Endometrial microvascular endothelial cells (primary cell): Measurements from ENCODE around the gene MAPK10. TPM values are rescaled to one million over a fixed set of nuclear protein-coding genes. Genes with fewer than 3 reads are reported as not detected.
"Not testable (repeated sequence)": the region's sequence is repeated elsewhere in the genome, so short reads cannot be mapped to it uniquely, and the experiment has no call there.

ENCODE experiments used
- in situ Hi-C: cut with HindIII; loops from 2 replicates; pipeline ENCODE4 v1.10.0; 2017; ENCODE audit warnings: low sequenced_read_pairs, low pct_unique_long_range_greater_than_20kb; ENCODE audit errors: inconsistent ontology term
- total RNA-seq: library from RNA; depleted of rRNA; stranded (reverse); fragments of >200 nt; gene quantifications from one replicate; pipeline ENCODE4 v1.2.3, GENCODE V29; 2015; ENCODE audit errors: inconsistent ontology term

Gene MAPK10
- total RNA-seq, 1 donor from 2014 or later: not detected

- in situ Hi-C loops: no loop called here
Measured at GRCh38 chr4:86354390-86354789, 5.5 kb downstream of the MAPK10 start.

DNA sequence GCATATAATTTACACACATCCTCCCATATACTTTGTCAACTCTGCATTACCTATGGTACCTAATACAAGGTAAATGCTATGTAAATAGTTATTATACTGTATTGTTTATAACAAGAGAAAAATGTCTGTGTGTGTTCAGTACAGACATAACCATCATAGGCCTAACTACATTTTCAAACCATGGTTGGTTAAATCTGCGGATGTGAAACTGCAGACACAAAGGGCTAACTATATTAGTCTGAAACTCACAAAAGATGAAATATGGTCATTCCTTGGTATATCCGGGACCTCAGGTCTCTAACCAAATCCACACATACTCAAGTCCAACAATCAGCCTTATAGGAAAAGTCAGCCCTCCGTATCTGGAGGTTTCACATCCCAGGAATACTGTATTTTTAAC is 13.5 kb downstream of the MAPK10 start:
- in situ Hi-C loops: no loop called here

GRCh38 chr4:86344127-86344526 is 15.7 kb downstream of the MAPK10 start:
- in situ Hi-C loops: no loop called here

- in situ Hi-C loops: no loop called here
Measured at GRCh38 chr4:86338989-86339388, 20.9 kb downstream of the MAPK10 start.

- in situ Hi-C loops: no loop called here
Measured at GRCh38 chr4:86338521-86338920, 21.3 kb downstream of the MAPK10 start.

DNA sequence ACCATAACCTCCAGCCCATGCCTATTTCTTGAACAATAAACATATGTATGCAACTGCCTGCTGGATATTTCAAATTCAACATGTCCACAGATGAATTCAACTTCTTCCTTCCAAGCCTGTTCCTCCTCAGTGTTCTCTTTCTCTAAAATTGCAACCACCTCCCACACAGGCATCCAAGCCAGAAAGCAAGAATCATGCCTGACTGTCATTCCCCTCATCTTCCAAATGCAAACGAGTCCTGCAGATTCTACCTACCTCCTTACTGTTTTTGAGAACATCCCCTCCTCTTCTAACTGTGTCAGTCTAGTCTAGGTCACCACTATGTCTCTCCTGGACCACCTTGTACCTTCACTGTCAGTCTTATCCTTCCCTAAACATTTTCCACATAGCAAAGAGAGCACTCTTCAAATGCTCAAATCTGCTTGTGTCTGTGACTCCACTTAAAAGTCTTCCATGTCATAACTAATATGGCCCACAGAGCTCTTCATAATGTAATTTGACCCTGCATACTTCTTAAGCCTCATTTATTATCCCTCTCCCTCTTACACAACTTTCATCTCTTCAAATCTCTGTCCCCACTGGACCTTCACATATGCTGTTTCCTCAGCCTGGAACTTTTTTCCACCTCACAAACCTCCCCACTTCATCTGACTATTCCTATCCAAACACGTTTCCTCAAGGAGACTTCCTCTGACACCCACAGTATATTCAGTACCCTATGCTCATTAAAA is 25.7 kb downstream of the MAPK10 start:
- in situ Hi-C loops: no loop called here

GRCh38 chr4:86333236-86333635 is 26.6 kb downstream of the MAPK10 start:
- in situ Hi-C loops: no loop called here

DNA sequence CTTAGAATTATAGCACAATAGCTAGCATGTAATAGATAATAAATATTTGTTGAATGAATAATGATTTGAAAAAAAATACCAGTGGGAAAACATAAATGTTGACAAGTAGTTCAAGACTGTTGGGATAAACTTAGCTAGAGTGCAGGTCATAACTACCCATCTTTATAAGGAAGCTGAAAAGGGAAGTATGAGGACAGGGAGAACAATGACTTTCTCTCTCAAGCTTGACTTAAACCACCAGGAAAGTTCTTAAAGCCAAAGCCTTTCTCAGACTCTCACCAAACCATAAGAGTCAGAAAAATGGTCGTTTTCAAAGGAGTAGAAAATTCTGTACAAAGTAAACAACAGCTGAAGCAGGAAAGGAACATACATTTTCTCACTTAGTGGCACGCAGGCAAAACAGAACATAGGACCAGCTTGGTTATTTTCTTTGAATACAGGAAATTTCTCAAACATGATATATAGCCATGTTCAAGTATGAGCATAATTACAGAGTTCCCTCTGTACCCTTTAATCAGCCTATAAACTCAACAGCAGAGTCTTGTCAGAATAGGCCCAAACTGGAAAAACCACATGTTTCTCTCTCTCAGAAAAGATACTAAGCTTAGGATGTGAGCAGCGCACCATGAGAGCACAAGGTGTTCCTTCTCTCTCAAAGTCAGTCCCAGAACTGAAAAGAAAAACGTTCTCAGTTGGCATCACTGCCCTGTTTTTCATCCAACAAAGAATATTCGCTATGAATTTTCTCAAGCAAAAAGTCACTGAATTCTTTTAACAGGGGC is 28.7 kb downstream of the MAPK10 start:
- in situ Hi-C loops: no loop called here

DNA sequence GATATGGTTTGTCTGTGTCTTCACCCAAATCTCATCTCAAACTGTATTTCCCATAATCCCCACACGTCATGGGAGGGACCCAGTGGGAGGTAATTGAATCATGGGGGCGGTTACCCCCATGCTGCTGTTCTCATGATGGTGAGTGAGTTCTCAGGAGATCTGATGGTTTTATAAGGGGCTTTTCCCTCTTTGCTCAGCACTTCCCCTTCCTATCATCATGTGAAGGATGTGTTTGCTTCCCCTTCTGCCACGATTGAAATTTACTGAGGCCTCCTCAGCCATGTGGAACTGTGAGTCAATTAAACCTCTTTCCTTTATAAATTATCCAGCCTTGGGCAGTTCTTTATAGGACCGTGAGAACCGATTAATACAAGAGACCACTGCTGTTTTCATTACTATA is 29.4 kb downstream of the MAPK10 start:
- in situ Hi-C loops: not testable (repeated sequence)

GRCh38 chr4:86329431-86329830 is 30.4 kb downstream of the MAPK10 start:
- in situ Hi-C loops: no loop called here

DNA sequence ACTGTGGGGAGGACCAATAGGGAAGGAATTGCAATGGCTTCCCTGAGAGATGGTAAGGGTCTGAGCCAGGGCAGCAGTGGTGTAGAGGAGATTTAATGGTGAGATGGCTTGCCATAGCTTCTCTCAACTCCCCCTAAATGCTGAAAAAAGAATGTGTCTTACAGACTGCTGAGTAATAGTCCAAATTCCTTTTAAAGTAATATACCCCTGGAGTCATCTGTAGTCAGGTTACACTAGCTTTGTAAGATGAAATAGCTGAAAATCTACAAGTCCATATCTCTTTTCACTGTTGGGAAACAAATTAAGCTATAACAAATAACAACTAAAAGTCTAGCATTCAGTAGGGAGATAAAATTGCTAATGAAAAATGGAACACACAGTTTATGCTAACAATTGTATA is 33.5 kb downstream of the MAPK10 start:
- in situ Hi-C loops: no loop called here

GRCh38 chr4:86319390-86319789 is 40.5 kb downstream of the MAPK10 start:
- in situ Hi-C loops: no loop called here

GRCh38 chr4:86315579-86315978 is 44.3 kb downstream of the MAPK10 start:
- in situ Hi-C loops: no loop called here

DNA sequence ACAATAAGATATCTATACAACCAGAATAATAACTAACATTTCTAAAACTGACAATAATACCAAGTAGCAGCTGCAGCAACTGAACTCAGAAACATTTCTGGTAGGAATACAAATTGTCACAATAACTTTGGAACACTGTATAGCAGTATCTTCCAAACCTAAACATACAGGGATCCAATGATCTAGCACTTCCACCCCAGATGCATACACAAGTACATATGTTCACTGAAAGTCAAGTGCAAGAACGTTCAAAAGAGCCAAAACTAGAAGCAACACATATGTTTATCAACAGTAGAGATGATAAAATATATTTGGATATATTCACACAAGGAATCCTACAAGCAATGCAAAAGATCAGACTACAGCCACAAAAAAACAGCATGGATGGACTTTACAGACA is 46.2 kb downstream of the MAPK10 start:
- in situ Hi-C loops: no loop called here

DNA sequence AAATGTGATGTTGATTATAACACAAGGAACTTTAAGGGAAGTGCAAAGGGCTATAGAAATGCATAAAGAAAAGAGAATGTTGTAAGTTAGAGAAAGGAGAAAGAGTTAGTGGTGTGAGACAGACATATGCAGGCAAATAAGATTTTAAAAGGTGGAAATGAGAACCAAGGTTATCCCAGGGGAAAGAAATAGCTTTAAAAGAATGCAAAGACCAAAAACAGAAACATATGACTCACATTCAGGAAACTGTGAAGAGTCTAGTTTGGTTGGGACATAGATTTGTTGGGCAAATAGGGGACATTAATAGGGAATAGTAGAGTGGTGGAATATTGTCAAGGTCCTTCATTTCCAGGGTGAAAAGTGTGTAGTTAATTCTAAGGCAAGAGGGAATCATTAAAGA is 52.4 kb downstream of the MAPK10 start:
- in situ Hi-C loops: no loop called here

- in situ Hi-C loops: no loop called here
Measured at GRCh38 chr4:86306816-86307215, 53.0 kb downstream of the MAPK10 start.

- in situ Hi-C loops: no loop called here
Measured at GRCh38 chr4:86302830-86303229, 57.0 kb downstream of the MAPK10 start.

DNA sequence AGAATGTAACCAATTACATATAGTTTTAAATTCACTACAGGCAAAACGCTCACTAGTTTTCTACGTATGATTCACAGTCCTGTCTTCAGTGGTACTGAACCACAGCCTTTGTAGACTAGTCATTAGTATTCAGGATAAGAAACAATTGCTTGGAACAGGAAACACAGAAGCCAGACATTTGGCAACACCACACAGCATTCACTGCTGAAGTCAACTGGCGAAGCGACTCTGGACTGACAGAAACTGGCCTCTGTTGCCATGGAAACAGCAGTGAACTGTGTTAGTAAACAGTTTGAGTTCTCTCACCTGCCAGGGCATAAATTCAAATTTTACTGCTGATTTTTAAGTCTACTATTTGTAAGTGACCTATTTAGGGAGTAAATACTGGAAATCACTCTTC is 57.6 kb downstream of the MAPK10 start:
- in situ Hi-C loops: no loop called here

DNA sequence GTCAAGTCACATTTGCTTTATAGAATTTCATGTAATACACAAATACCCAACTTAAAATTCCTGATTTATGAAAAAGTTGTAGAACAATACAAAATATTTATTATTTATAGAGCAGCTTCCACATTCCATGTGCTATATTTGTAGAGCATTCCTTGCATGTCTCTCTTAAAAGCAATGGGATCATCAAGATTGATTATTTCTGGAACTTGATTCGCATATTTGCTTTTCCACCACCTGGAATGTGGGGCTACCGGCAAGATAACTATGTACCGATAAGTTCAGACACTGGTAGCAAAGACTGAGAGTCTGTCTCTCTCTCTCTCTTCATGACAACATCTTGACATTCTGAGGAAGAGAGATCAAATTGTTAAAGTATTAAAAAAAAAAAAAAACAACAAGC is 59.3 kb downstream of the MAPK10 start:
- in situ Hi-C loops: no loop called here

DNA sequence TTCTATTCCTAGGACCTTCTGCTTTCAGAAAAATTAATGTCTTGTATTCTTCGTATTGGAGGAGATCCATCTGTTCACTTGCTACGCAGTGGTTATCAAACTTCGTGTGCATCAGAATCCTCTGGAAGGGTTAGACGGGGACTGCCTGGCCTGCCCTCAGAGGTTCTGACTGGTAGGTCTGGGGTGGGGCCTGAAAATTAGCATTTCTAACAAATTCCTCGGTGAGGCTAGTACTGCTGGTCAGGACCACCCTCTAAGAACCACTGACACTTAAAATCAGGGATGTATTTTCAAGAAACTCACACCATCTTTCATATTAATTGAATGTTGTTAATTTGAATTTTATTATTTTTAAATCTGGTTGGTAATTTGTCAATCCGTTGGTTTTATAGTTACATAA is 63.0 kb downstream of the MAPK10 start:
- in situ Hi-C loops: no loop called here
